Neural progenitor cell (in vitro differentiated cells): ENCODE results near the gene MYO10. TPM values are rescaled to one million over a fixed set of nuclear protein-coding genes. Genes with fewer than 3 reads are reported as not detected.

Experiments used
- DNase-seq: peaks from one replicate; pipeline ENCODE4 v3.0.0-alpha.2; 2016; ENCODE audit warnings: low spot score
- H2AFZ ChIP-seq: fragments of 200-600 bp; sonication (generic); replicated peaks from 2 replicates; pipeline ENCODE4 v1.6.1; 2016; ENCODE audit warnings: antibody characterized with exemption
- H3F3A ChIP-seq: fragments of 200-600 bp; sonication (generic); 2 replicates; pipeline ENCODE4 v1.6.1; 2016; ENCODE audit warnings: antibody characterized with exemption, low read depth
- H3K27ac ChIP-seq: fragments of 200-600 bp; sonication (generic); 2 replicates; pipeline ENCODE4 v1.5.1; 2016; ENCODE audit warnings: mild to moderate bottlenecking
- H3K27me3 ChIP-seq: fragments of 200-600 bp; sonication (generic); 2 replicates; pipeline ENCODE4 v1.6.1; 2016; ENCODE audit warnings: mild to moderate bottlenecking, moderate library complexity
- H3K36me3 ChIP-seq: fragments of 200-600 bp; sonication (generic); 2 replicates; pipeline ENCODE4 v1.5.1; 2016
- H3K4me1 ChIP-seq: fragments of 200-600 bp; sonication (generic); 2 replicates; pipeline ENCODE4 v1.6.1; 2016; ENCODE audit warnings: mixed run types
- H3K4me2 ChIP-seq: fragments of 200-600 bp; sonication (generic); 2 replicates; pipeline ENCODE4 v1.6.1; 2016
- H3K4me3 ChIP-seq: fragments of 200-600 bp; sonication (generic); 2 replicates; pipeline ENCODE4 v1.5.1; 2016
- H3K79me2 ChIP-seq: fragments of 200-600 bp; sonication (generic); 2 replicates; pipeline ENCODE4 v1.6.1; 2016; ENCODE audit warnings: low read depth
- H3K9ac ChIP-seq: fragments of 200-600 bp; sonication (generic); 2 replicates; pipeline ENCODE4 v1.6.1; 2016
- H3K9me3 ChIP-seq: fragments of 200-600 bp; sonication (generic); 2 replicates; pipeline ENCODE4 v1.5.1; 2016; ENCODE audit warnings: low read depth
- H4K20me1 ChIP-seq: fragments of 200-600 bp; sonication (generic); 2 replicates; pipeline ENCODE4 v1.6.1; 2016; ENCODE audit warnings: low read depth
- H3K27ac Mint-ChIP-seq: 3 replicates; pipeline ENCODE4 v1.8.0; 2021; ENCODE audit warnings: mixed read lengths
- H3K27me3 Mint-ChIP-seq: 2 replicates; pipeline ENCODE4 v1.8.0; 2022; ENCODE audit warnings: low read depth, mild to moderate bottlenecking, inconsistent platforms, moderate library complexity, mixed read lengths; ENCODE audit not compliant: insufficient read depth
- H3K36me3 Mint-ChIP-seq: 3 replicates; pipeline ENCODE4 v1.8.0; 2021; ENCODE audit warnings: mixed read lengths
- H3K4me1 Mint-ChIP-seq: 3 replicates; pipeline ENCODE4 v1.8.0; 2021; ENCODE audit warnings: mixed read lengths
- H3K4me3 Mint-ChIP-seq: 3 replicates; pipeline ENCODE4 v1.8.0; 2021; ENCODE audit warnings: mild to moderate bottlenecking, moderate library complexity, mixed read lengths
- H3K9me3 Mint-ChIP-seq: 3 replicates; pipeline ENCODE4 v1.8.0; 2020; ENCODE audit warnings: mixed read lengths
- EZH2 ChIP-seq: fragments of 200-600 bp; sonication (generic); IDR thresholded peaks from 2 replicates; pipeline ENCODE4 v1.6.1; 2017; ENCODE audit warnings: antibody characterized with exemption, mild to moderate bottlenecking, moderate library complexity
- EZH2phosphoT487 ChIP-seq: fragments of 200-600 bp; sonication (generic); IDR thresholded peaks from 2 replicates; pipeline ENCODE4 v1.6.1; 2017; ENCODE audit warnings: antibody characterized with exemption
- total RNA-seq: library from RNA; depleted of rRNA; stranded (reverse); fragments of >200 nt; gene quantifications from 2 replicates; pipeline ENCODE4 v1.2.3, GENCODE V29; 2015; ENCODE audit warnings: low replicate concordance
- TF ChIP-seq, protein P1 (sequence below): fragments of 200-600 bp; sonication (generic); IDR thresholded peaks from 2 replicates; pipeline ENCODE4 v1.5.1; 2017; ENCODE audit warnings: antibody characterized with exemption, mild to moderate bottlenecking

Gene MYO10
- total RNA-seq, 1 donor from 2014 or later, result 39.1 TPM

DNA sequence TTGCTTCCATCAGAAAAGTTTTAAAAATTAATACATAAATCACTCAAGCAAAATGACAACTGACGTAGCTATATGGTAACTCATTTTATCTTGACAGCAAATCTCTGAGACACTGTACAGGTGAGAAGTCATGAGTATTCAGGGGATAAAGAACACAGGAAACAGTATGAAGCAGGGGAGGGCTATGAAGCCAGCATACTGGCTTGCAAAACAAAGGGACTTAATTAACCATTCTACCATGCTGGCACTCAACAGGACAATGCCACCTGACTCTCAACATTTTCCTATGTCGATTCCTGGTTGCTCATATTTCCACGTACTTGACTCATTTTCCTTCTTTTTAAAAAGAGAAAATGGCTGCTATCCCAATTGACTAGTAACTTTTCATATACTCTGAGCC, 167.9 kb downstream of the MYO10 start:
- no peak overlapping the region for H3K27ac ChIP-seq
- no peak for DNase-seq
- no peak overlapping the region for H3K4me3 ChIP-seq
- H3K27me3 ChIP-seq, result no peaks in the 10 kb centered on the region
- peaks cover 3% of the 10 kb centered on the region for H3K36me3 ChIP-seq
- Mint-ChIP-seq H3K36me3 (peaks cover 16% of the 10 kb centered on the region), H3K9me3 (no peaks in the 10 kb centered on the region), H3K27me3 (no peaks in the 10 kb centered on the region), H3K27ac (no peak overlapping the region), H3K4me1 (no peaks in the 10 kb centered on the region), H3K4me3 (no peak overlapping the region)
- no peak overlapping the region for H3K9ac ChIP-seq
- no peak overlapping the region for H3K4me2 ChIP-seq
- no peaks in the 10 kb centered on the region for H3K79me2 ChIP-seq
- H4K20me1 ChIP-seq, result no peaks in the 10 kb centered on the region
- no peaks in the 10 kb centered on the region for H3F3A ChIP-seq
- no peaks in the 10 kb centered on the region for H3K4me1 ChIP-seq
- TF ChIP-seq EZH2phosphoT487 (no peak), EZH2 (no peak)
- TF ChIP-seq, protein P1, sequence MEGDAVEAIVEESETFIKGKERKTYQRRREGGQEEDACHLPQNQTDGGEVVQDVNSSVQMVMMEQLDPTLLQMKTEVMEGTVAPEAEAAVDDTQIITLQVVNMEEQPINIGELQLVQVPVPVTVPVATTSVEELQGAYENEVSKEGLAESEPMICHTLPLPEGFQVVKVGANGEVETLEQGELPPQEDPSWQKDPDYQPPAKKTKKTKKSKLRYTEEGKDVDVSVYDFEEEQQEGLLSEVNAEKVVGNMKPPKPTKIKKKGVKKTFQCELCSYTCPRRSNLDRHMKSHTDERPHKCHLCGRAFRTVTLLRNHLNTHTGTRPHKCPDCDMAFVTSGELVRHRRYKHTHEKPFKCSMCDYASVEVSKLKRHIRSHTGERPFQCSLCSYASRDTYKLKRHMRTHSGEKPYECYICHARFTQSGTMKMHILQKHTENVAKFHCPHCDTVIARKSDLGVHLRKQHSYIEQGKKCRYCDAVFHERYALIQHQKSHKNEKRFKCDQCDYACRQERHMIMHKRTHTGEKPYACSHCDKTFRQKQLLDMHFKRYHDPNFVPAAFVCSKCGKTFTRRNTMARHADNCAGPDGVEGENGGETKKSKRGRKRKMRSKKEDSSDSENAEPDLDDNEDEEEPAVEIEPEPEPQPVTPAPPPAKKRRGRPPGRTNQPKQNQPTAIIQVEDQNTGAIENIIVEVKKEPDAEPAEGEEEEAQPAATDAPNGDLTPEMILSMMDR, result no peak
- no peak overlapping the region for H2AFZ ChIP-seq
- H3K9me3 ChIP-seq, result no peaks in the 10 kb centered on the region

DNA sequence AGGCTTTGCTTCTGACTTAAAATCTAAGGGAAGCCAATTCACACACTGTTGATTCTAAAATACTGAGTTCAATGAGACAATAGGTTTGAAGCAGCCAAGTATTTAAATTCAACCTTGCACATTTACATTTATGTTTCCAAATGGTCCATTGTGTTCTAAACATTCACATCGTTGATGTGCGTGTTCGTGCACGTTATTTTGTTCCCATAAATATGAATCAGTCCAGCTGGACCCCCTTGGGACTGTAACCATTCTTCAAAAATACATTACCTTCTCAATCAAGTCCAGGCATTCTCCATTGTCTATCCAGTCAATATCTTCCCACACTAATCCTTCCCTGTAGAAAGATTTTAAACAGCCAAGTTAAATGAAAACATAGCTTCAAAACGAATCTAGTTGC, 172.9 kb downstream of the MYO10 start:
- Histone ChIP-seq H3K9ac (no peak overlapping the region), H3K27me3 (no peaks in the 10 kb centered on the region), H3F3A (peaks cover 12% of the 10 kb centered on the region), H3K79me2 (no peaks in the 10 kb centered on the region), H3K9me3 (no peaks in the 10 kb centered on the region), H3K4me1 (peaks cover 7% of the 10 kb centered on the region), H2AFZ (no peak overlapping the region), H4K20me1 (no peaks in the 10 kb centered on the region), H3K36me3 (peaks cover 11% of the 10 kb centered on the region), H3K27ac (no peak overlapping the region), H3K4me3 (no peak overlapping the region), H3K4me2 (no peak overlapping the region)
- H3K27me3 Mint-ChIP-seq, result no peaks in the 10 kb centered on the region
- DNase-seq, result no peak
- H3K36me3 Mint-ChIP-seq, result peaks cover 21% of the 10 kb centered on the region
- TF ChIP-seq EZH2phosphoT487 (no peak), EZH2 (no peak)
- TF ChIP-seq, protein P1, result no peak
- H3K4me1 Mint-ChIP-seq, result peaks cover 10% of the 10 kb centered on the region
- no peaks in the 10 kb centered on the region for H3K9me3 Mint-ChIP-seq
- H3K27ac Mint-ChIP-seq, result no peak overlapping the region
- no peak overlapping the region for H3K4me3 Mint-ChIP-seq

DNA sequence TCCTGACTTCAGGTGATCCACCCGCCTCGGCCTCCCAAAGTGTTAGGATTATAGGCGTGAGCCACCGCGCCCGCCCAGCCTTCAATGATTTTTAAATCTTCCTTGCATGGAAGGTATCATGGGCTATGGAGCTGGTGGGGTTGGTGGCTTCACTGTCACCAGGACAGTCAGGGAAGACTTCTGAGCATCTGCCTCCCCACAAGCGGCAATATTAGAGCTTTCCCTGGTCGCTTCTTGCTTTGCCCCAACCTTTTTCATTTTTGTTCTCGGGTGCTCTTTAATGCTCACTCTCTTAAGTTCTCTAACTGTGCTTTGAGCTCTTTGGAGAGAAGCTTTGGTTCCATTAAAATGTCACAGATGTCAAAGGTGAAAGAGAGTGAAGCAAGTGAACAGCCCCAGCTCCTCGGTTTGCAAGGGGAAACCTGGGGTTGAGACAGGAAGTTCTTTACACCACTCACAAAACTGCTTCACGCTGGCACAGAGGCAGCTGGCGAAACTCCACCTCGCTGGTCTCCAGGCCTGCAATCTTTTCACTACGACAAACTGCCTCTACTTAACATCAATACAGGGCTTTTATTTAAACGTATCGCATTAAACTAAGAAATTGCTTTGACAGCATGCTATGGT, 176.8 kb downstream of the MYO10 start:
- Histone ChIP-seq H2AFZ (no peak overlapping the region), H3K27ac (peak overlapping the region; percentile 87), H3K36me3 (peaks cover 11% of the 10 kb centered on the region), H3K9me3 (no peaks in the 10 kb centered on the region), H3K4me1 (peaks cover 25% of the 10 kb centered on the region), H3K79me2 (no peaks in the 10 kb centered on the region), H4K20me1 (no peaks in the 10 kb centered on the region), H3K9ac (no peak overlapping the region), H3F3A (peaks cover 39% of the 10 kb centered on the region), H3K27me3 (no peaks in the 10 kb centered on the region), H3K4me2 (peak overlapping the region; percentile 30), H3K4me3 (no peak overlapping the region)
- DNase-seq, result no peak
- TF ChIP-seq, protein P1, result no peak
- no peak for TF ChIP-seq EZH2phosphoT487
- no peak for TF ChIP-seq EZH2
- Mint-ChIP-seq H3K27me3 (no peaks in the 10 kb centered on the region), H3K4me1 (peaks cover 30% of the 10 kb centered on the region), H3K27ac (peak overlapping the region; percentile 76), H3K9me3 (no peaks in the 10 kb centered on the region), H3K36me3 (peaks cover 27% of the 10 kb centered on the region), H3K4me3 (no peak overlapping the region)
